Testis (tissue), 3 donors: ENCODE data around the gene CTNNA1. TPM values are rescaled to one million over a fixed set of nuclear protein-coding genes. Genes with fewer than 3 reads are reported as not detected.

Source experiments
- DNase-seq: peaks from one replicate; pipeline ENCODE4 v3.0.0-alpha.2; 2019
- H3K27ac ChIP-seq, 2 donors: fragments of 200-600 bp; sonication (generic); one replicate each; pipeline ENCODE4 v1.5.1; 2019
- H3K27me3 ChIP-seq: fragments of 200-600 bp; sonication (generic); one replicate; pipeline ENCODE4 v1.5.1; 2019
- H3K36me3 ChIP-seq: fragments of 200-600 bp; sonication (generic); one replicate; pipeline ENCODE4 v1.5.1; 2017; ENCODE audit warnings: low read depth; ENCODE audit errors: missing control alignments
- H3K4me1 ChIP-seq: fragments of 200-600 bp; sonication (generic); one replicate; pipeline ENCODE4 v1.5.1; 2019
- H3K4me3 ChIP-seq, 2 donors: fragments of 200-600 bp; sonication (generic); one replicate each; pipeline ENCODE4 v1.5.1; 2017 to 2019
- H3K9me3 ChIP-seq: fragments of 200-600 bp; sonication (generic); one replicate; pipeline ENCODE4 v1.5.1; 2017
- CTCF ChIP-seq, 3 experiments: fragments of 450-650 bp in 2 of 3; fragments of 200-600 bp in 1 of 3; sonication (generic) in 1 of 3; IDR thresholded peaks; one replicate each; pipeline ENCODE4 v1.5.1; 2016 to 2019; ENCODE audit warnings: antibody characterized with exemption in 3 of 3, mild to moderate bottlenecking in 2 of 3, moderate library complexity in 1 of 3
- POLR2A ChIP-seq: fragments of 450-650 bp; IDR thresholded peaks from one replicate; pipeline ENCODE4 v1.6.1; 2017; ENCODE audit warnings: antibody characterized with exemption, mild to moderate bottlenecking, moderate library complexity
- WGBS, 2 donors: methylation state at CpG; one replicate each; pipeline ENCODE4 v1.1.5; 2018; 5-methylcytosine and 5-hydroxymethylcytosine counted together
- intact Hi-C: fragments of 100-400 bp; cut with DNase I; formaldehyde crosslinking; loops from one replicate; pipeline ENCODE4 v1.15.1; 2023; ENCODE audit warnings: low total_unique reads
- polyA plus RNA-seq: library from polyadenylated mRNA; stranded (reverse); fragments of 350-450 nt; fragmentation: Illumina TruSeq; extraction: RNeasy Lipid Tissue Mini Kit (QIAGEN cat#74804); gene quantifications from one replicate; pipeline ENCODE4 v1.2.3, GENCODE V29; 2014; ENCODE audit warnings: low read depth, low replicate concordance; ENCODE audit not compliant: insufficient read depth
- total RNA-seq, 2 donors: library from RNA; depleted of rRNA; stranded (reverse); fragments of >200 nt; gene quantifications; one replicate each; pipeline ENCODE4 v1.2.3, GENCODE V29; 2016

Gene CTNNA1
- total and polyA plus RNA-seq, 3 donors from 2014 or later: 107 to 154 (median 135) TPM

- WGBS, 2 donors: 83 to 92% methylated on average over 7 of the region's 7 CpGs
- DNase-seq: no peak
- no peaks in the 10 kb centered on the region for H3K4me1 ChIP-seq
- no peaks in the 10 kb centered on the region for H3K27me3 ChIP-seq
- H3K4me3 ChIP-seq: no peak overlapping the region
- intact Hi-C loops: no loop called here
- H3K36me3 ChIP-seq: no peaks in the 10 kb centered on the region
- H3K9me3 ChIP-seq: no peaks in the 10 kb centered on the region
- H3K27ac ChIP-seq: no peak overlapping the region
- TF ChIP-seq POLR2A (no peak), CTCF (IDR thresholded peaks at IDR 0.05) (no peak)
These were observed 157.4 kb downstream of the CTNNA1 start for GRCh38 chr5:138910546-138911185.

GRCh38 chr5:138911441-138911840 lies 158.2 kb downstream of the CTNNA1 start:
- intact Hi-C loops: no loop called here
- no peaks in the 10 kb centered on the region for H3K27me3 ChIP-seq
- no peaks in the 10 kb centered on the region for H3K9me3 ChIP-seq
- H3K36me3 ChIP-seq: no peaks in the 10 kb centered on the region
- no peak for DNase-seq
- no peak for TF ChIP-seq CTCF (IDR thresholded peaks at IDR 0.05)
- no peak for TF ChIP-seq POLR2A
- H3K4me3 ChIP-seq: no peak overlapping the region
- no peak overlapping the region for H3K27ac ChIP-seq
- no peaks in the 10 kb centered on the region for H3K4me1 ChIP-seq

GRCh38 chr5:138912093-138912492 lies 158.9 kb downstream of the CTNNA1 start:
- Histone ChIP-seq H3K27me3 (no peaks in the 10 kb centered on the region), H3K4me3 (no peak overlapping the region), H3K36me3 (no peaks in the 10 kb centered on the region), H3K9me3 (no peaks in the 10 kb centered on the region), H3K4me1 (no peaks in the 10 kb centered on the region), H3K27ac (no peak overlapping the region)
- intact Hi-C loops: no loop called here
- no peak for DNase-seq
- TF ChIP-seq CTCF (IDR thresholded peaks at IDR 0.05) (no peak), POLR2A (no peak)
- 79 to 89% methylated on average over 4 of the region's 4 CpGs for WGBS, 2 donors

- 96 to 99% methylated on average over 3 of the region's 3 CpGs for WGBS, 2 donors
- TF ChIP-seq POLR2A (no peak), CTCF (IDR thresholded peaks at IDR 0.05) (no peak)
These were observed 160.5 kb downstream of the CTNNA1 start for GRCh38 chr5:138913773-138914172.

GRCh38 chr5:138914338-138914737 lies 161.1 kb downstream of the CTNNA1 start:
- intact Hi-C loops: no loop called here
- Histone ChIP-seq H3K36me3 (no peaks in the 10 kb centered on the region), H3K4me3 (no peak overlapping the region), H3K27me3 (no peaks in the 10 kb centered on the region), H3K9me3 (no peaks in the 10 kb centered on the region), H3K27ac (no peak overlapping the region), H3K4me1 (no peaks in the 10 kb centered on the region)
- TF ChIP-seq CTCF (IDR thresholded peaks at IDR 0.05) (no peak), POLR2A (no peak)
- 91 to 92% methylated on average over 3 of the region's 3 CpGs for WGBS, 2 donors
- no peak for DNase-seq

More at GRCh38 chr5:138913773-138914172, 160.5 kb downstream of the CTNNA1 start:
- DNase-seq: no peak
- H3K36me3 ChIP-seq: no peaks in the 10 kb centered on the region
- no peaks in the 10 kb centered on the region for H3K9me3 ChIP-seq
- intact Hi-C loops: no loop called here
- H3K27me3 ChIP-seq: no peaks in the 10 kb centered on the region
- H3K4me1 ChIP-seq: no peaks in the 10 kb centered on the region
- H3K4me3 ChIP-seq: no peak overlapping the region
- H3K27ac ChIP-seq: no peak overlapping the region
